GM12874 (cell line): ENCODE results near the gene MMP8.

Experiments
- TF ChIP-seq, protein P1 (sequence below): IDR thresholded peaks from 2 replicates; pipeline ENCODE4 v1.5.1; 2011; ENCODE audit warnings: low read depth, mild to moderate bottlenecking, control low read depth, low read length, moderate library complexity; ENCODE audit not compliant: insufficient read depth

The MMP8 gene

DNA sequence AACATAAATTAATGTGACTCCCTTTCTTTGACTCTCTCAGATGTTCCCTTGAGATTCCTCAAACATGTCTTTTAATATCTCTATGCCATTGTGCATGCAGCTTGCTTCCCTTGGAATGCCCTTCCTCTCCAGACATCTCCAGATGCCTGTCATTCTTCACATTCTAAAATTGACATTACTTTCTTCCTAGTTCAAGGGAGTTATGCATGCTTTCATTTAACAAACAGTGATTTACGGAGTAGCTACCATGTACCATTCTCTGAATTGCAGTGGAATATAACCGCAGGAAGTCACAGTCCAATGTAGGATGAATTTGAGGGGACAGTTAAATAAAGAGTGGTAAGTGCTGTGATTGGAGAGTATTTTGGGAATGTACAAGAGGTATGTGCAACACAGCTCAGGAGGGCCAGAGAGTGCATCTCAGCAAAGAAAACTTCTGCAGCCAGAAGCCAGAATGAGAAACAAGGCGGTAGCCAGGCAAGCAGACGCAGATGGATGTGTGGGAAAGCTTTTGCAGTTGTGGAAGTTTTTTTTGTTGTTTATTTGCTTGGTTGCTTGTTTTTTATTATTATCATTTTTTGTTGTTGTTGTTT is 37.0 kb upstream of the MMP8 start:
- TF ChIP-seq, protein P1, sequence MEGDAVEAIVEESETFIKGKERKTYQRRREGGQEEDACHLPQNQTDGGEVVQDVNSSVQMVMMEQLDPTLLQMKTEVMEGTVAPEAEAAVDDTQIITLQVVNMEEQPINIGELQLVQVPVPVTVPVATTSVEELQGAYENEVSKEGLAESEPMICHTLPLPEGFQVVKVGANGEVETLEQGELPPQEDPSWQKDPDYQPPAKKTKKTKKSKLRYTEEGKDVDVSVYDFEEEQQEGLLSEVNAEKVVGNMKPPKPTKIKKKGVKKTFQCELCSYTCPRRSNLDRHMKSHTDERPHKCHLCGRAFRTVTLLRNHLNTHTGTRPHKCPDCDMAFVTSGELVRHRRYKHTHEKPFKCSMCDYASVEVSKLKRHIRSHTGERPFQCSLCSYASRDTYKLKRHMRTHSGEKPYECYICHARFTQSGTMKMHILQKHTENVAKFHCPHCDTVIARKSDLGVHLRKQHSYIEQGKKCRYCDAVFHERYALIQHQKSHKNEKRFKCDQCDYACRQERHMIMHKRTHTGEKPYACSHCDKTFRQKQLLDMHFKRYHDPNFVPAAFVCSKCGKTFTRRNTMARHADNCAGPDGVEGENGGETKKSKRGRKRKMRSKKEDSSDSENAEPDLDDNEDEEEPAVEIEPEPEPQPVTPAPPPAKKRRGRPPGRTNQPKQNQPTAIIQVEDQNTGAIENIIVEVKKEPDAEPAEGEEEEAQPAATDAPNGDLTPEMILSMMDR = no peak

- TF ChIP-seq, protein P1 = no peak
Measured at GRCh38 chr11:102760344-102761035, 35.7 kb upstream of the MMP8 start.

- TF ChIP-seq, protein P1 = no peak
Measured at GRCh38 chr11:102757823-102758549, 33.2 kb upstream of the MMP8 start.

DNA sequence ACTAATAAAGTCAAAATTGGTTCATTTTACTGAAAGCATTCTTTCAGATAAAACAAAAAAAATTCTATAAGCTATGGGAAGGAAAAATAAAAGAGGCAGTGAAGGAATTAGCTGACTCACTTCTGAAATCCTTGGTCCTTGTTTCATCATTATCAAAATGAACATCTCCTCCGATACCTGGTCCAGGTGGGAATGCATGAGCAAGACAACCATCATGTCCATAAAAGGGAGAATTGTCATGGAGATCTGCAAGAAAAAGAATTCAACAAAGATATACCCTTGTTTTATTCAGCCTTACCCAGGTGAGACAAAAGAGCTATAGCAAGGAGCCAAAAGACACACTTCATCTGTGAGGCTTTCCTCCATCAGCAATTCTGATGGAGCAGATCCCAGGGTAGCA is 28.5 kb upstream of the MMP8 start:
- TF ChIP-seq, protein P1 = no peak

DNA sequence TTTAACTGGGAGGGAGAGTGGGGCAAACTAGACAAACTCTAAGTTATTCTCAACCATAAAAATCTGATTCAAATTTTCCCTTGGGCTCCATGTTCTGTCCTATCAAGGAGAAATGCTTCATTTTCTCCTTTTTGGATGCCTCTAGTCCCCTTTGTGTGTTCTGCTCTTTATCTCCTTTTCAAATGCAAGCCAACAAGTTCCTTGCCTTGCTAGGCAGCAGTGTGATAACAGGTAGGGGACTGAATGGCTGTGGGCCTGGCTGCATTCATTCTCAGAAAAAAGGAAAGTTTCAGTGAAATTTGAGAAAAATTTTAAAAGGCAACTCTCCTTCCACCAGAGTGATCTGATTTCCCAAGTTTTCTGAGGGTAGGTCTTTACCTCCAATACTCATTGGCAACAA is 26.9 kb upstream of the MMP8 start:
- TF ChIP-seq, protein P1 = no peak

GRCh38 chr11:102749101-102749722 is 24.5 kb upstream of the MMP8 start:
- TF ChIP-seq, protein P1 = no peak

DNA sequence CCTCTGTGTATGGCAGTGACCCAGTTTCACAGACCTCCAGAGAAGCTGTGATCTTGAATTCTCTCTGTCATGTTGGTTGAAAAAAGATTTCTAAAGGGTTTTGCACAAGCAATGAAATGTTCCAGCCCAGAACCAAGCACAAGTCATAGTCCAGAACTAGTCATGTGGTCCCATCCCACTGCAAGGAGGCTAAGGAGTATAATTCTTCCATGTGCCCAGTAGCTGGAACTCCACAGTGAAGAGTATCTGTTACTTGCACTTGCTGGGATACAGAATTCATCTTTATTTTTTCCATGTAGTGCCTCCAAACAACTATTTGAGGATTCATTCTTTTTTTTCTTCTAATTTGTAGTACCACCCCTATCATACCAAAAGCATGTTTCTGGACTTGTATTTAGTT is 9.9 kb upstream of the MMP8 start:
- TF ChIP-seq, protein P1 = no peak
